SK-N-SH treated with all-trans-retinoic acid at 6 μM for 48 hours (cell line): Measurements from ENCODE around the gene ENDOV.

Source experiments
- ATAC-seq: fragments of 200-7000 bp; cut with Tn5 transposase; 3 replicates; pipeline ENCODE4 v1.9.1; 2020; ENCODE audit warnings: mild to moderate bottlenecking, moderate library complexity
- ARNTL ChIP-seq: fragments of 450-650 bp; formaldehyde crosslinking; IDR thresholded peaks from 2 replicates; pipeline ENCODE4 v1.5.0; 2020; ENCODE audit warnings: low read depth, mild to moderate bottlenecking, moderate library complexity, borderline replicate concordance
- BACH2 ChIP-seq: fragments of 250-450 bp; sonication (Bioruptor Pico); IDR thresholded peaks from 2 replicates; pipeline ENCODE4 v1.9.0; 2021; ENCODE audit warnings: mild to moderate bottlenecking, borderline replicate concordance
- CSDC2 ChIP-seq: fragments of 250-450 bp; sonication (Bioruptor Pico); IDR thresholded peaks from 2 replicates; pipeline ENCODE4 v1.5.0; 2020; ENCODE audit warnings: mild to moderate bottlenecking, moderate library complexity
- ESRRG ChIP-seq: fragments of 250-450 bp; sonication (Bioruptor Pico); IDR thresholded peaks from 2 replicates; pipeline ENCODE4 v1.6.1; 2021; ENCODE audit warnings: mild to moderate bottlenecking
- GLIS3 ChIP-seq: fragments of 250-450 bp; sonication (Bioruptor Pico); IDR thresholded peaks from 2 replicates; pipeline ENCODE4 v1.5.0; 2020; ENCODE audit warnings: mild to moderate bottlenecking, moderate library complexity
- ISL1 ChIP-seq: fragments of 250-450 bp; sonication (Bioruptor Pico); IDR thresholded peaks from 2 replicates; pipeline ENCODE4 v2.1.2; 2022; ENCODE audit warnings: mild to moderate bottlenecking, moderate library complexity
- OSR1 ChIP-seq: fragments of 250-450 bp; sonication (Bioruptor Pico); IDR thresholded peaks from 2 replicates; pipeline ENCODE4 v1.8.0; 2022; ENCODE audit warnings: moderate library complexity, mild to moderate bottlenecking, inconsistent platforms
- PPARA ChIP-seq: fragments of 250-450 bp; sonication (Bioruptor Pico); IDR thresholded peaks from 2 replicates; pipeline ENCODE4 v1.5.0; 2020; ENCODE audit warnings: mild to moderate bottlenecking, borderline replicate concordance
- RARB ChIP-seq: fragments of 250-450 bp; sonication (Bioruptor Pico); IDR thresholded peaks from 2 replicates; pipeline ENCODE4 v1.8.0; 2021; ENCODE audit warnings: mild to moderate bottlenecking, moderate library complexity
- SNAI2 ChIP-seq: fragments of 250-450 bp; sonication (Bioruptor Pico); IDR thresholded peaks from 2 replicates; pipeline ENCODE4 v1.5.0; 2020; ENCODE audit warnings: mild to moderate bottlenecking, moderate library complexity
- TCF4 ChIP-seq: fragments of 250-450 bp; sonication (Bioruptor Pico); IDR thresholded peaks from 2 replicates; pipeline ENCODE4 v1.8.0; 2021; ENCODE audit warnings: mild to moderate bottlenecking, moderate library complexity, borderline replicate concordance
- TOX ChIP-seq: fragments of 250-450 bp; sonication (Bioruptor Pico); IDR thresholded peaks from 2 replicates; pipeline ENCODE4 v1.8.0; 2021; ENCODE audit warnings: mild to moderate bottlenecking, moderate library complexity, borderline replicate concordance
- ZC3H10 ChIP-seq: fragments of 250-450 bp; sonication (Bioruptor Pico); IDR thresholded peaks from 2 replicates; pipeline ENCODE4 v1.5.1; 2021; ENCODE audit warnings: mild to moderate bottlenecking, moderate library complexity
- ZFP3 ChIP-seq: fragments of 250-450 bp; sonication (Bioruptor Pico); IDR thresholded peaks from 2 replicates; pipeline ENCODE4 v1.5.0; 2020; ENCODE audit warnings: mild to moderate bottlenecking, moderate library complexity
- ZNF565 ChIP-seq: fragments of 450-650 bp; formaldehyde crosslinking; conservative IDR thresholded peaks from 2 replicates; pipeline ENCODE4 v1.5.0; 2020; ENCODE audit warnings: low read depth, mild to moderate bottlenecking, moderate library complexity
- ZNF70 ChIP-seq: fragments of 450-650 bp; formaldehyde crosslinking; IDR thresholded peaks from 2 replicates; pipeline ENCODE4 v1.5.0; 2020; ENCODE audit warnings: mild to moderate bottlenecking, moderate library complexity
- ZNF8 ChIP-seq: fragments of 450-650 bp; formaldehyde crosslinking; IDR thresholded peaks from 2 replicates; pipeline ENCODE4 v1.5.0; 2020; ENCODE audit warnings: mild to moderate bottlenecking, moderate library complexity
- TF ChIP-seq, protein P1 (sequence below): fragments of 250-450 bp; sonication (Bioruptor Pico); IDR thresholded peaks from 2 replicates; pipeline ENCODE4 v1.8.0; 2021; ENCODE audit warnings: low read depth, mild to moderate bottlenecking, moderate library complexity, borderline replicate concordance
- TF ChIP-seq, protein P2 (sequence below): fragments of 250-450 bp; sonication (Bioruptor Pico); IDR thresholded peaks from 2 replicates; pipeline ENCODE4 v1.5.1; 2021; ENCODE audit warnings: mild to moderate bottlenecking, moderate library complexity
- TF ChIP-seq, protein P3 (sequence below): fragments of 250-450 bp; sonication (Bioruptor Pico); IDR thresholded peaks from 2 replicates; pipeline ENCODE4 v1.8.0; 2020; ENCODE audit warnings: mild to moderate bottlenecking, moderate library complexity, borderline replicate concordance

ENDOV gene

DNA sequence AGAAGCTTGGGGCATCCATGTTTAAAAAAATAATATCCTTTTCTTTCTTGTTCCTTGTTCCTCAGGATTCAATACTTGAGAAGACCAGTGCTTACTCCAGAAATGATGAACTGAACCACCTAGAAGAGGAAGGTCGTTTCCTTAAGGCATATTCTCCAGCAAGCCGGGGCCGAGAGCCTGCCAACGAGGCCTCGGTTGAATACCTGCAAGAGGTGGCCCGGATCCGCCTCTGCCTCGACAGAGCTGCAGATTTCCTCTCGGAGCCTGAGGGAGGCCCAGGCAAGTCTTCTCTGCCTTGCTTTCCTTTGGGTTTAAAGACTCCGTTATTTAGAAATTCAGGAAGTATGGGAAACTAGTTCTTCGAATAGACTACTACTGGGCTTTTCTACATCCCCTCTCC, 42.5 kb upstream of the ENDOV start:
- TF ChIP-seq TOX (CRISPR knock-in tag) (no peak), ZC3H10 (CRISPR knock-in tag) (no peak), ZNF70 (CRISPR knock-in tag) (no peak), CSDC2 (CRISPR knock-in tag) (no peak), ZNF8 (CRISPR knock-in tag) (no peak), RARB (CRISPR knock-in tag) (no peak), GLIS3 (CRISPR knock-in tag) (no peak), BACH2 (no peak), ISL1 (CRISPR knock-in tag) (no peak), ARNTL (CRISPR knock-in tag) (no peak), SNAI2 (no peak), TCF4 (CRISPR knock-in tag) (no peak)
- TF ChIP-seq, protein P1, sequence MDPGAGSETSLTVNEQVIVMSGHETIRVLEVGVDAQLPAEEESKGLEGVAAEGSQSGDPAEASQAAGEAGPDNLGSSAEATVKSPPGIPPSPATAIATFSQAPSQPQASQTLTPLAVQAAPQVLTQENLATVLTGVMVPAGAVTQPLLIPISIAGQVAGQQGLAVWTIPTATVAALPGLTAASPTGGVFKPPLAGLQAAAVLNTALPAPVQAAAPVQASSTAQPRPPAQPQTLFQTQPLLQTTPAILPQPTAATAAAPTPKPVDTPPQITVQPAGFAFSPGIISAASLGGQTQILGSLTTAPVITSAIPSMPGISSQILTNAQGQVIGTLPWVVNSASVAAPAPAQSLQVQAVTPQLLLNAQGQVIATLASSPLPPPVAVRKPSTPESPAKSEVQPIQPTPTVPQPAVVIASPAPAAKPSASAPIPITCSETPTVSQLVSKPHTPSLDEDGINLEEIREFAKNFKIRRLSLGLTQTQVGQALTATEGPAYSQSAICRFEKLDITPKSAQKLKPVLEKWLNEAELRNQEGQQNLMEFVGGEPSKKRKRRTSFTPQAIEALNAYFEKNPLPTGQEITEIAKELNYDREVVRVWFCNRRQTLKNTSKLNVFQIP (CRISPR knock-in tag) = no peak
- TF ChIP-seq, protein P2, sequence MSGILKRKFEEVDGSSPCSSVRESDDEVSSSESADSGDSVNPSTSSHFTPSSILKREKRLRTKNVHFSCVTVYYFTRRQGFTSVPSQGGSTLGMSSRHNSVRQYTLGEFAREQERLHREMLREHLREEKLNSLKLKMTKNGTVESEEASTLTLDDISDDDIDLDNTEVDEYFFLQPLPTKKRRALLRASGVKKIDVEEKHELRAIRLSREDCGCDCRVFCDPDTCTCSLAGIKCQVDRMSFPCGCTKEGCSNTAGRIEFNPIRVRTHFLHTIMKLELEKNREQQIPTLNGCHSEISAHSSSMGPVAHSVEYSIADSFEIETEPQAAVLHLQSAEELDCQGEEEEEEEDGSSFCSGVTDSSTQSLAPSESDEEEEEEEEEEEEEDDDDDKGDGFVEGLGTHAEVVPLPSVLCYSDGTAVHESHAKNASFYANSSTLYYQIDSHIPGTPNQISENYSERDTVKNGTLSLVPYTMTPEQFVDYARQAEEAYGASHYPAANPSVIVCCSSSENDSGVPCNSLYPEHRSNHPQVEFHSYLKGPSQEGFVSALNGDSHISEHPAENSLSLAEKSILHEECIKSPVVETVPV (CRISPR knock-in tag) = no peak
- TF ChIP-seq, protein P3, sequence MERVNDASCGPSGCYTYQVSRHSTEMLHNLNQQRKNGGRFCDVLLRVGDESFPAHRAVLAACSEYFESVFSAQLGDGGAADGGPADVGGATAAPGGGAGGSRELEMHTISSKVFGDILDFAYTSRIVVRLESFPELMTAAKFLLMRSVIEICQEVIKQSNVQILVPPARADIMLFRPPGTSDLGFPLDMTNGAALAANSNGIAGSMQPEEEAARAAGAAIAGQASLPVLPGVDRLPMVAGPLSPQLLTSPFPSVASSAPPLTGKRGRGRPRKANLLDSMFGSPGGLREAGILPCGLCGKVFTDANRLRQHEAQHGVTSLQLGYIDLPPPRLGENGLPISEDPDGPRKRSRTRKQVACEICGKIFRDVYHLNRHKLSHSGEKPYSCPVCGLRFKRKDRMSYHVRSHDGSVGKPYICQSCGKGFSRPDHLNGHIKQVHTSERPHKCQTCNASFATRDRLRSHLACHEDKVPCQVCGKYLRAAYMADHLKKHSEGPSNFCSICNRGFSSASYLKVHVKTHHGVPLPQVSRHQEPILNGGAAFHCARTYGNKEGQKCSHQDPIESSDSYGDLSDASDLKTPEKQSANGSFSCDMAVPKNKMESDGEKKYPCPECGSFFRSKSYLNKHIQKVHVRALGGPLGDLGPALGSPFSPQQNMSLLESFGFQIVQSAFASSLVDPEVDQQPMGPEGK (CRISPR knock-in tag) = no peak
- no peak for ATAC-seq

DNA sequence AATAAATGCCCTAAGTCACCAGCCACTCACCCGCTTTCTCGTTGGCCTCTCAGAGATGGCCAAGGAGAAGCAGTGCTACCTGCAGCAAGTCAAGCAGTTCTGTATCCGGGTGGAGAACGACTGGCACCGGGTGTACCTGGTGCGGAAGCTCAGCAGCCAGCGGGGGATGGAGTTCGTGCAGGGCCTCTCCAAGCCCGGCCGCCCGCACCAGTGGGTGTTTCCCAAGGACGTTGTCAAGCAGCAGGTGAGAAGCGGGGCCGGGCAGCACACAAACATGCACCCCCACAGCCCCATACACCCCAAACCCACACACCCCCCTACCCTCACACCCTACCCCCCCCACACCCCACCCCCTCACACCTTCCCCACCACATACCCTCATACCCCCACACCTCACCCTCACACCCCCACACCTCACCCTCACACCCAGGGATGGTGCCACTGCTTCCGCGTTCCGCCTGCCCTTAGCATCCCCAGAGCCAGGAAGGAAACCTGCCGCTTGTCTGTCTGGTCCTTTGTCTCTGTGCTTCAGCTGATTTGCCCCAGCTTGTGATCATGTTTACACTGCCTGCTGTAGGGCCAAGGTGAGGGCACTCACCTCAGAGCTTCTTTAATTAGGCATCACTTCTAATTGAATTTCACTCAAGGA, 41.9 kb upstream of the ENDOV start:
- ATAC-seq = no peak
- TF ChIP-seq ZNF565 (CRISPR knock-in tag) = no peak
- TF ChIP-seq, all 23 proteins: peak for 0

DNA sequence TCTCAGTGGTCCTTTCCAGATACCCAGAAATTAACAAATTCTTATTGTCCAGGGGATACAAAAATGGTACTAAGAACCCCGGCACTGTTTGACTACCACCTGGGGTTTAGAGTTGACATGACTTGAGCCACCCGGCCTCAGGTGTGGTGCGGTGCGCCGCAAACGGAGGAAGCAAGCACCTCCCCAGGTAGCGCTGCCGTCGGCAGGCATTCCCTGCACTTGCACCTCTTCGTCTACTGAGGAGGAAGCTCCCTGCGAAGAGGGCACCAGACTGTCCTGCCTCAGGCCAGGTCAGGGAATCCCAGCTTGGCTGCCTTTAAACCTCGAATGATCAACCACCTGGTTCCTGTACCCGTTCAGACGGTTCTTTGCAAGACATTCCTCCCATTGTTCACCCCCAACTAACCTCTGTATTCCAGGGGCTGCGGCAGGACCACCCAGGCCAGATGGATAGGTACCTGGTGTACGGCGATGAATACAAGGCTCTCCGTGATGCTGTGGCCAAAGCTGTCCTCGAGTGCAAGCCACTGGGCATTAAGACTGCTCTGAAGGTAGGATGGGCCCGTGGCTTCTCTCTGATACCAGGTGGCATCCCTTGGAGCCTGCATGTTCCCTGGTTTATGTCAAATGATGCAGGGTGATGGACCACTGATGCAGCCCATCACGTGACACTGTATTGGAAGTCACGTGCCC, 40.8 kb upstream of the ENDOV start:
- TF ChIP-seq RARB (CRISPR knock-in tag) = no peak
- no peak for TF ChIP-seq OSR1 (CRISPR knock-in tag)
- TF ChIP-seq, protein P1 (CRISPR knock-in tag) = no peak
- no peak for TF ChIP-seq ZFP3 (CRISPR knock-in tag)
- no peak for TF ChIP-seq ARNTL (CRISPR knock-in tag)
- TF ChIP-seq SNAI2 = no peak
- ATAC-seq = no peak

DNA sequence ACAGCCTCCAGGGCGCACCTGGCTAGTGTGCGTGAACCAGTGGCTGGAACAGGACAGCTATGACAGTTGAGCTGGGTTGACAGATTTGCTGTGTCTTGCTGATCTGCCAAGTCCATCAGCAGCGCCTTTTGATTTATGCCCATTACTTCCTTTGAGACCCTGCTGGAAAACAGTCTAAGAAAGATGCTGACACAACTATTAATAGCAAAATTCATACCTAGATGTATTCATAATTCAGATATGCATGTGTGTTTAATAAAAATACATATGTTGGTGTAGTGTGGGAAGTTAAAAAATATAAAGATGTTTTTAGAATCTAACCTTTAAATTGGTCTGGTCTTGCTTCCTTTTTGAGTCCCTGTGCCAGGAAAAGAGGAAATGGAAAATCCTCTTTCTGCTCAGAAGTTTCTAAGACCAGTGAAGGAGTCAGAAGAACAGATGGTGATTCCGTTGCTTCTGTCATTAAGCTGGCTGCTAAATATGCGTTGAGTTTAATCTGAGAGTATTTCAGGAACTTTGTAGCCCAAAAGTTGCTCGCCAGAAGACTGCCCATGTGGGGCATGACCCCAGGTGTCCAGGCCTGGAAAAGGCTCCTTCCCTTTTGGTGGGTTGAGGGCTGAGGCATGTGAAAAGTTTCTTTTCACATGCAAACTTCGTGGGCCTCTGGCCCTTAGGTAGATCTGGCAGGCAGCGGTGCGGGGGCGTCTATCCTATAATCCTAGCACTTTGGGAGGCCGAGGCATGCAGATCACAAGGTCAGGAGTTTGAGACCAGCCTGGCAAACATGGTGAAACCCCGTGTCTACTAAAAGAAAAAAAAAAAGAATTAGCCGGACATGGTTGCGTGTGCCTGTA, 40.0 kb upstream of the ENDOV start:
- no peak for ATAC-seq
- TF ChIP-seq ESRRG (no peak), ARNTL (CRISPR knock-in tag) (no peak), TCF4 (CRISPR knock-in tag) (no peak), ZNF8 (CRISPR knock-in tag) (no peak), CSDC2 (CRISPR knock-in tag) (no peak), ZC3H10 (CRISPR knock-in tag) (no peak), GLIS3 (CRISPR knock-in tag) (no peak), ZNF565 (CRISPR knock-in tag) (no peak), BACH2 (no peak), ZNF70 (CRISPR knock-in tag) (no peak), PPARA (CRISPR knock-in tag) (no peak), ZFP3 (CRISPR knock-in tag) (no peak), SNAI2 (no peak)
- TF ChIP-seq, protein P3 (CRISPR knock-in tag) = no peak
- TF ChIP-seq, protein P1 (CRISPR knock-in tag) = no peak
